Gastroesophageal sphincter (tissue), 4 donors: ENCODE measurements around the gene PPP2R5C. TPM values are rescaled to one million over a fixed set of nuclear protein-coding genes. Genes with fewer than 3 reads are reported as not detected.

Experiments used
- ATAC-seq: fragments of 150-250 bp; one replicate; pipeline ENCODE4 v1.9.1; 2016; ENCODE audit warnings: mild to moderate bottlenecking, moderate library complexity
- H3K27ac ChIP-seq, 4 donors: fragments of 200-600 bp; sonication (generic) in 3 of 4; 1 replicate in 3 of 4; 2 replicates in 1 of 4; pipeline ENCODE4 v1.5.1; 2016 to 2019
- H3K27me3 ChIP-seq: fragments of 200-600 bp; sonication (generic); one replicate; pipeline ENCODE4 v1.5.1; 2019
- H3K36me3 ChIP-seq, 2 donors: fragments of 200-600 bp; sonication (generic); one replicate each; pipeline ENCODE4 v1.5.1; 2019; ENCODE audit warnings: control low read depth in 1 of 2
- H3K4me1 ChIP-seq, 3 donors: fragments of 200-600 bp; sonication (generic); 1 replicate in 2 of 3; 2 replicates in 1 of 3; pipeline ENCODE4 v1.5.1; 2016 to 2019; ENCODE audit warnings: control low read depth in 2 of 3
- H3K4me3 ChIP-seq, 2 donors: fragments of 200-600 bp; sonication (generic); one replicate each; pipeline ENCODE4 v1.5.1; 2019; ENCODE audit warnings: mild to moderate bottlenecking in 1 of 2, moderate library complexity in 1 of 2
- H3K9me3 ChIP-seq, 3 donors: fragments of 200-600 bp; sonication (generic); one replicate each; pipeline ENCODE4 v1.5.1; 2017 to 2019; ENCODE audit warnings: control low read depth in 2 of 3
- EP300 ChIP-seq: sonication (generic); formaldehyde crosslinking; IDR thresholded peaks from one replicate; pipeline ENCODE4 v1.6.1; 2017; ENCODE audit warnings: antibody characterized with exemption, mild to moderate bottlenecking
- POLR2A ChIP-seq, 2 donors: fragments of 450-650 bp; IDR thresholded peaks; one replicate each; pipeline ENCODE4 v1.6.1; 2017; ENCODE audit warnings: antibody characterized with exemption in 2 of 2, mild to moderate bottlenecking in 2 of 2, moderate library complexity in 1 of 2
- POLR2AphosphoS5 ChIP-seq: sonication (generic); formaldehyde crosslinking; IDR thresholded peaks from one replicate; pipeline ENCODE4 v1.6.1; 2017; ENCODE audit warnings: antibody characterized with exemption
- WGBS, 2 donors: methylation state at CpG; one replicate each; pipeline ENCODE4 v1.1.5; 2018; ENCODE audit warnings: low coverage in 1 of 2; 5-methylcytosine and 5-hydroxymethylcytosine counted together
- total RNA-seq, 4 donors: library from RNA; depleted of rRNA; stranded (reverse); fragments of >200 nt; gene quantifications; one replicate each; pipeline ENCODE4 v1.1.0, GENCODE V29; 2016
- TF ChIP-seq, protein P1 (sequence below), 4 experiments: fragments of 200-600 bp in 2 of 4; fragments of 450-650 bp in 2 of 4; sonication (generic) in 1 of 4; IDR thresholded peaks; one replicate each; pipeline ENCODE4 v1.5.1; 2017 to 2019; ENCODE audit warnings: antibody characterized with exemption in 4 of 4, mild to moderate bottlenecking in 2 of 4, moderate library complexity in 2 of 4

PPP2R5C gene
- total RNA-seq, 4 donors from 2014 or later = 123 to 199 (median 131) TPM

DNA sequence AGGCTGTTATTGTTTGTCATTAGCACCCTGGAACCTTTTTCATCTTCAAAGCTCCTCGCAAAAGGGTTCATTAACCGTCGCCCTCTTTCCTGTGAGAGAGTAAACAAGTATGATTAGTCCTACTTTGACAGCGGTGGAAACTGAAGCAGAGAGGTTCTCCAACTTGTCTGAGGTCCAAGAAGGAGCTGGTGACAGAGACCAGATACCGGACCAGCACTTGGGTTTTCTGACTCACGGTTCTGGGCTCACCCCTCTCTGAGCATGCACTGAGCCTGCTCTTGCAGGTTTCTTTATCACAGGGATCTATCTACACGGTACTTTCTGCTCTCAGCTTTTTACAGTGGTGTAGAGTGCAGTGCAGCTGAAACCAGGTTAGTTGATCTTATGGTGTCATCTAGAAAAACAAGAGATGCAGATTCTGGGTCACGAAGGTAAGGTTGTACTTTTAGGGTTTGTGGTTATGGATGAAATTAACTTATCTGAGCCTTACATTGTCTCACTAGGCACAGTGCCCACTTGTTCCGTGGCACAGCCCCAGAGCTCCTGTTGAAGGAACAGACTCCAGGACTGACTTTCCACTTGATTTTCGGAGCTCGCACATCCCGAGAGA, 62.1 kb downstream of the PPP2R5C start:
- H3K4me1 ChIP-seq = peaks cover 24 to 73% (median 25%) of the 10 kb centered on the region in 3 donors
- H3K4me3 ChIP-seq = peak overlapping the region; percentile 35 to 48
- no peak for TF ChIP-seq EP300
- peak; percentile 65 for TF ChIP-seq POLR2AphosphoS5
- TF ChIP-seq, protein P1, sequence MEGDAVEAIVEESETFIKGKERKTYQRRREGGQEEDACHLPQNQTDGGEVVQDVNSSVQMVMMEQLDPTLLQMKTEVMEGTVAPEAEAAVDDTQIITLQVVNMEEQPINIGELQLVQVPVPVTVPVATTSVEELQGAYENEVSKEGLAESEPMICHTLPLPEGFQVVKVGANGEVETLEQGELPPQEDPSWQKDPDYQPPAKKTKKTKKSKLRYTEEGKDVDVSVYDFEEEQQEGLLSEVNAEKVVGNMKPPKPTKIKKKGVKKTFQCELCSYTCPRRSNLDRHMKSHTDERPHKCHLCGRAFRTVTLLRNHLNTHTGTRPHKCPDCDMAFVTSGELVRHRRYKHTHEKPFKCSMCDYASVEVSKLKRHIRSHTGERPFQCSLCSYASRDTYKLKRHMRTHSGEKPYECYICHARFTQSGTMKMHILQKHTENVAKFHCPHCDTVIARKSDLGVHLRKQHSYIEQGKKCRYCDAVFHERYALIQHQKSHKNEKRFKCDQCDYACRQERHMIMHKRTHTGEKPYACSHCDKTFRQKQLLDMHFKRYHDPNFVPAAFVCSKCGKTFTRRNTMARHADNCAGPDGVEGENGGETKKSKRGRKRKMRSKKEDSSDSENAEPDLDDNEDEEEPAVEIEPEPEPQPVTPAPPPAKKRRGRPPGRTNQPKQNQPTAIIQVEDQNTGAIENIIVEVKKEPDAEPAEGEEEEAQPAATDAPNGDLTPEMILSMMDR (IDR thresholded peaks at IDR 0.05) = no peak
- TF ChIP-seq POLR2A (IDR thresholded peaks at IDR 0.05) = no peak
- 16 to 19% methylated on average over 8 to 11 of the region's 12 CpGs for WGBS, 2 donors
- ATAC-seq = peak; percentile 78
- peak overlapping the region; percentile 86 to 90 (median 88) for H3K27ac ChIP-seq
- no peaks in the 10 kb centered on the region for H3K9me3 ChIP-seq
- no peaks in the 10 kb centered on the region for H3K27me3 ChIP-seq
- no peaks in the 10 kb centered on the region for H3K36me3 ChIP-seq

DNA sequence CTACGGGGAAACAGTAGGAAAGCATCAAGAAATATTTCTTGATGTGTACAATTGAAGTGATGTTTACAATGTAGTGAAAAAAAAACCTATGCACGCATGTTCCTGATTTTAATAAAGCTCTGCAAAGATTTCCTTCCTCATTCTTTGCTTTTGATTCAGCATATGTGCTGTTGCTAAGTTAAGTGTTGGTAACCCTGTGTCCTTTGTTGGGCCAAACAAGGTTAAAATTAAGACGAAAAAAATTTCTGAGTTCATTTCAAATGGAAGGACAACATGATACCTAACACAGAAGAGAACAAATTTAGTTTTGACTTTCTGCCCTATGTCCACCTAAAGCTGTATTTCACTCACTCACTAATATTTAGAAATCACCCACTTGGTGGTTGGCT, 62.8 kb downstream of the PPP2R5C start:
- peak overlapping the region; percentile 86 to 90 (median 88) for H3K27ac ChIP-seq
- ATAC-seq = peak; percentile 35
- H3K4me1 ChIP-seq = peaks cover 24 to 80% (median 25%) of the 10 kb centered on the region in 3 donors

DNA sequence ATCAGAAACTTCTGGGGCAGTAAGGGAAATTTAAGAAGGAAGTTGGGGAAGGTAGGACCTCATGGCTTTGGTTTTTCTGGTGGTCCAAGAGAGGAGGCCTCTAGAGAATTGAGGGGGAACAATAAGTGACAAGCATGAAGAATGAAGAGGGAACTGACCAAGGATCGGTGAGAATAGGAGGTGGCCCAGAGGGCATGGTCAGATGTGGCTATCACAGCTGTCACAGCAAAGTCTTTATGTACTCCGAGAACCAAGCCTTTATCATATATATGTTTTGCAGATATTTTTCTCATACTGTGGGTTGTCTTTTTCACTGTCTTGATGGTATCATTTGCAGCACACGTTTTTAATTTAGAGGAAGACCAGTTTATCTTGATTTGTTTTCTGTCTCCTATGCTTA, 64.3 kb downstream of the PPP2R5C start:
- no peak for ATAC-seq
- H3K36me3 ChIP-seq = no peaks in the 10 kb centered on the region
- H3K4me1 ChIP-seq = peaks cover 24 to 94% (median 25%) of the 10 kb centered on the region in 3 donors
- H3K27ac ChIP-seq = peak overlapping the region; percentile 35 to 90 (median 88)
- WGBS, 2 donors = 76 to 84% methylated on average over 3 of the region's 3 CpGs
- no peak overlapping the region for H3K4me3 ChIP-seq
- no peaks in the 10 kb centered on the region for H3K9me3 ChIP-seq
- TF ChIP-seq POLR2AphosphoS5 = no peak
- TF ChIP-seq, protein P1 (IDR thresholded peaks at IDR 0.05) = no peak
- TF ChIP-seq EP300 = no peak
- no peak for TF ChIP-seq POLR2A (IDR thresholded peaks at IDR 0.05)
- H3K27me3 ChIP-seq = no peaks in the 10 kb centered on the region

More for the DNA sequence above, 62.8 kb downstream of the PPP2R5C start:
- Histone ChIP-seq H3K27me3 (no peaks in the 10 kb centered on the region), H3K4me3 (peak overlapping the region in 1 of 2 donors; percentile 35), H3K9me3 (no peaks in the 10 kb centered on the region), H3K36me3 (no peaks in the 10 kb centered on the region)
- TF ChIP-seq POLR2A (IDR thresholded peaks at IDR 0.05) (no peak), POLR2AphosphoS5 (peak; percentile 27), EP300 (no peak)
- TF ChIP-seq, protein P1 (IDR thresholded peaks at IDR 0.05) = no peak
- WGBS, 2 donors = 18 to 19% methylated on average over 3 of the region's 3 CpGs

DNA sequence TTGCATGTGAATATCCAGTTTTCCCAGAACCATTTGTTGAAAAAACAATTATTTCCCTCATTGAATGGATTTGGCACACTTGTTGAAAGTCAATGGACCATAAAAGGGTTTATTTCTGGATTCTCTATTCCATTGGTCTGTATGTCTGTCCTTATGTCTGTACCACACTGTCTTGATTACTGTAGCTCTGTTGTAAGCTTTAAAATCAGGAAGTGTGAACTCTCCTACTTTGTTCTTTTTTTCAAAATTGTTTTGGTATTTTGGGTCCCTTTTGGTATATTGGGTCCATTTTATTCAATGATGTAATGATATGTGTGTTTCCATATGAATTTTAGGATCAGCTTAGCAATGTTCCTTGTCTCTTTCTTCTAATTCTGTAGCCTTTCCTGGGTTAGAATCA, 64.8 kb downstream of the PPP2R5C start:
- no peak for ATAC-seq
- TF ChIP-seq, protein P1 (IDR thresholded peaks at IDR 0.05) = no peak
- TF ChIP-seq POLR2AphosphoS5 (no peak), POLR2A (IDR thresholded peaks at IDR 0.05) (no peak), EP300 (no peak)
- peak overlapping the region; percentile 35 to 90 (median 88) for H3K27ac ChIP-seq
- peaks cover 24 to 99% (median 25%) of the 10 kb centered on the region in 3 donors for H3K4me1 ChIP-seq
- no peaks in the 10 kb centered on the region for H3K36me3 ChIP-seq
- no peaks in the 10 kb centered on the region for H3K27me3 ChIP-seq
- no peak overlapping the region for H3K4me3 ChIP-seq
- no peaks in the 10 kb centered on the region for H3K9me3 ChIP-seq

DNA sequence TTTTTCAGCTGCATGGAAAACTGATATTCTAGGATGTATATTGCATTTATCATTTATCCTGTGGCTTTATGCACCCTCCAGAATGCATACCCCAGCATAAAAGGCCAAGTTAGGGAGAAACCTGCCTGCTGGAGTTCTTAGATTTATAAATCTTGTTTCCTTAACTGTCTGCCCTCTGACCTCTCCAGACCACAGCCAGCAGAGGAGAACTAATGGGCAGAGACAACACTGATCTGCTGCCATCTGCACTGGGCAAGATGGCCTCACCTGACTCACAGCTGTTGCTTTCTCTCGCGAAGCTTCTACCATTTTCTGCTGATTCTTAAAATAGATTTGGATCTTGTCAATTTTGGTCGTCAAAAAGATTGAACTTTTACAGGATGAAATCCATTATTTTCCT, 65.8 kb downstream of the PPP2R5C start:
- Histone ChIP-seq H3K27ac (peak overlapping the region; percentile 22 to 90 (median 50)), H3K27me3 (no peaks in the 10 kb centered on the region), H3K9me3 (no peaks in the 10 kb centered on the region), H3K36me3 (no peaks in the 10 kb centered on the region), H3K4me1 (peaks cover 24 to 98% (median 25%) of the 10 kb centered on the region in 3 donors), H3K4me3 (no peak overlapping the region)
- WGBS, 2 donors = 83 to 87% methylated on average over 3 of the region's 3 CpGs
- no peak for ATAC-seq
- TF ChIP-seq POLR2A (IDR thresholded peaks at IDR 0.05) (no peak), POLR2AphosphoS5 (no peak), EP300 (no peak)
- TF ChIP-seq, protein P1 (IDR thresholded peaks at IDR 0.05) = no peak
